Astrocyte (in vitro differentiated cells and primary cell): ENCODE measurements around the gene ARHGAP24.

ENCODE experiments used
- EZH2 ChIP-seq: IDR thresholded peaks from 2 replicates; pipeline ENCODE4 v1.6.1; 2012; ENCODE audit warnings: mild to moderate bottlenecking, low read length, inconsistent platforms; ENCODE audit not compliant: insufficient read depth
- TF ChIP-seq, protein P1 (sequence below): IDR thresholded peaks from 2 replicates; pipeline ENCODE4 v1.5.1; 2011; ENCODE audit warnings: low read depth, mild to moderate bottlenecking, inconsistent platforms, low read length, moderate library complexity; ENCODE audit not compliant: insufficient read depth

- TF ChIP-seq, protein P1, sequence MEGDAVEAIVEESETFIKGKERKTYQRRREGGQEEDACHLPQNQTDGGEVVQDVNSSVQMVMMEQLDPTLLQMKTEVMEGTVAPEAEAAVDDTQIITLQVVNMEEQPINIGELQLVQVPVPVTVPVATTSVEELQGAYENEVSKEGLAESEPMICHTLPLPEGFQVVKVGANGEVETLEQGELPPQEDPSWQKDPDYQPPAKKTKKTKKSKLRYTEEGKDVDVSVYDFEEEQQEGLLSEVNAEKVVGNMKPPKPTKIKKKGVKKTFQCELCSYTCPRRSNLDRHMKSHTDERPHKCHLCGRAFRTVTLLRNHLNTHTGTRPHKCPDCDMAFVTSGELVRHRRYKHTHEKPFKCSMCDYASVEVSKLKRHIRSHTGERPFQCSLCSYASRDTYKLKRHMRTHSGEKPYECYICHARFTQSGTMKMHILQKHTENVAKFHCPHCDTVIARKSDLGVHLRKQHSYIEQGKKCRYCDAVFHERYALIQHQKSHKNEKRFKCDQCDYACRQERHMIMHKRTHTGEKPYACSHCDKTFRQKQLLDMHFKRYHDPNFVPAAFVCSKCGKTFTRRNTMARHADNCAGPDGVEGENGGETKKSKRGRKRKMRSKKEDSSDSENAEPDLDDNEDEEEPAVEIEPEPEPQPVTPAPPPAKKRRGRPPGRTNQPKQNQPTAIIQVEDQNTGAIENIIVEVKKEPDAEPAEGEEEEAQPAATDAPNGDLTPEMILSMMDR, result no peak
- TF ChIP-seq EZH2, result no peak
Observed at GRCh38 chr4:85430697-85431096, 44.3 kb upstream of the ARHGAP24 start.
